HepG2 (cell line): Measurements from ENCODE around the gene RGS19. TPM values are rescaled to one million over a fixed set of nuclear protein-coding genes. Genes with fewer than 3 reads are reported as not detected.
A peak's percentile ranks its signal among the peaks of the same experiment; 100 is the strongest.

ENCODE experiments used
- ELF3 ChIP-seq: IDR thresholded peaks from 2 replicates; pipeline ENCODE4 v1.6.1; 2016; ENCODE audit warnings: missing genetic modification reagents, missing compliant biosample characterization
- FOSL2 ChIP-seq: sonication (generic); formaldehyde crosslinking; IDR thresholded peaks from 2 replicates; pipeline ENCODE4 v1.4.0; 2020; ENCODE audit warnings: missing genetic modification reagents
- MED8 ChIP-seq: sonication (generic); formaldehyde crosslinking; IDR thresholded peaks from 2 replicates; pipeline ENCODE4 v1.8.1; 2023; ENCODE audit warnings: mild to moderate bottlenecking, missing genetic modification reagents; ENCODE audit not compliant: insufficient replicate concordance
- NFAT5 ChIP-seq: sonication (generic); formaldehyde crosslinking; IDR thresholded peaks from 2 replicates; pipeline ENCODE4 v1.4.0; 2020; ENCODE audit warnings: missing genetic modification reagents
- NR2C2 ChIP-seq: sonication (generic); formaldehyde crosslinking; IDR thresholded peaks from 2 replicates; pipeline ENCODE4 v1.4.0; 2020; ENCODE audit warnings: missing genetic modification reagents, mild to moderate bottlenecking, moderate library complexity, borderline replicate concordance
- NR2F1 ChIP-seq, 2 experiments: fragments of 450-650 bp in 1 of 2; formaldehyde crosslinking in 1 of 2; IDR thresholded peaks; 2 replicates each; pipeline versions ENCODE4 v1.5.0 to v1.6.1; 2016 to 2020; ENCODE audit warnings: mild to moderate bottlenecking in 1 of 2, missing compliant biosample characterization in 1 of 2, missing genetic modification reagents in 1 of 2, moderate library complexity in 1 of 2
- NR2F6 ChIP-seq, 2 experiments: IDR thresholded peaks; 2 replicates each; pipeline ENCODE4 v1.6.1; 2016; ENCODE audit warnings: antibody characterized with exemption in 1 of 2, mild to moderate bottlenecking in 1 of 2
- PAF1 ChIP-seq: IDR thresholded peaks from 2 replicates; pipeline ENCODE4 v1.6.1; 2016; ENCODE audit warnings: missing genetic modification reagents, missing compliant biosample characterization
- RFX3 ChIP-seq: IDR thresholded peaks from 2 replicates; pipeline ENCODE4 v1.6.1; 2016; ENCODE audit warnings: missing biosample characterization, missing genetic modification reagents
- SNAI1 ChIP-seq: sonication (generic); formaldehyde crosslinking; IDR thresholded peaks from 2 replicates; pipeline ENCODE4 v1.5.0; 2020; ENCODE audit warnings: mild to moderate bottlenecking, missing genetic modification reagents, borderline replicate concordance
- TARDBP ChIP-seq: sonication (generic); formaldehyde crosslinking; IDR thresholded peaks from 2 replicates; pipeline ENCODE4 v1.8.0; 2022; ENCODE audit warnings: mild to moderate bottlenecking, missing genetic modification reagents
- YEATS4 ChIP-seq: sonication (generic); formaldehyde crosslinking; IDR thresholded peaks from 2 replicates; pipeline ENCODE4 v1.4.0; 2020; ENCODE audit warnings: missing genetic modification reagents, borderline replicate concordance
- ZBTB44 ChIP-seq: sonication (generic); formaldehyde crosslinking; IDR thresholded peaks from 2 replicates; pipeline ENCODE4 v1.4.0; 2020; ENCODE audit warnings: missing genetic modification reagents
- ZFP36L1 ChIP-seq: sonication (generic); formaldehyde crosslinking; IDR thresholded peaks from 2 replicates; pipeline ENCODE4 v1.8.0; 2022; ENCODE audit warnings: mild to moderate bottlenecking, missing genetic modification reagents, moderate library complexity
- ZIK1 ChIP-seq: sonication (generic); formaldehyde crosslinking; IDR thresholded peaks from 2 replicates; pipeline ENCODE4 v1.5.0; 2020; ENCODE audit warnings: mild to moderate bottlenecking, low read depth, missing genetic modification reagents, borderline replicate concordance
- ZNF431 ChIP-seq: sonication (generic); formaldehyde crosslinking; IDR thresholded peaks from 2 replicates; pipeline ENCODE4 v1.9.0; 2022; ENCODE audit warnings: missing genetic modification reagents, low read depth, mild to moderate bottlenecking, borderline replicate concordance
- ZNF670 ChIP-seq: sonication (generic); formaldehyde crosslinking; IDR thresholded peaks from 2 replicates; pipeline ENCODE4 v1.8.0; 2022; ENCODE audit warnings: mild to moderate bottlenecking, missing genetic modification reagents, borderline replicate concordance
- ZNF674 ChIP-seq: sonication (generic); formaldehyde crosslinking; IDR thresholded peaks from 2 replicates; pipeline ENCODE4 v1.5.0; 2020; ENCODE audit warnings: low read depth, mild to moderate bottlenecking, missing genetic modification reagents
- polyA plus RNA-seq, 8 experiments: library from polyadenylated mRNA; depleted of rRNA in 3 of 8; stranded (reverse) in 7 of 8; unstranded in 1 of 8; fragments of >200 nt; fragmentation: Illumina TruSeq in 4 of 8; extraction: Trizol in 4 of 8; gene quantifications; 2 replicates each; pipeline versions ENCODE4 v1.2.1 to v1.2.3, GENCODE V29; 2011 to 2016; ENCODE audit warnings: low read depth in 4 of 8, missing spikeins in 1 of 8, mixed read lengths in 1 of 8; ENCODE audit not compliant: insufficient read depth in 1 of 8
- total RNA-seq, 5 experiments: library from RNA; depleted of rRNA; stranded (reverse); fragments of >200 nt; fragmentation: Illumina TruSeq; extraction: Trizol; gene quantifications; 2 replicates each; pipeline ENCODE4 v1.2.3, GENCODE V29; 2016; ENCODE audit warnings: low read depth in 1 of 5
- TF ChIP-seq, protein P1 (sequence below): sonication (generic); formaldehyde crosslinking; IDR thresholded peaks from 2 replicates; pipeline ENCODE4 v1.5.0; 2020; ENCODE audit warnings: mild to moderate bottlenecking, missing genetic modification reagents, borderline replicate concordance
- TF ChIP-seq, protein P2 (sequence below): IDR thresholded peaks from 2 replicates; pipeline ENCODE4 v1.6.1; 2016; ENCODE audit warnings: low read depth, control low read depth

Gene RGS19
- total and polyA plus RNA-seq, 2 of the 13 experiments (the other 11 are each of a cell fraction or from before 2014, with no cell fraction given) = 10.7 to 11.9 TPM

DNA sequence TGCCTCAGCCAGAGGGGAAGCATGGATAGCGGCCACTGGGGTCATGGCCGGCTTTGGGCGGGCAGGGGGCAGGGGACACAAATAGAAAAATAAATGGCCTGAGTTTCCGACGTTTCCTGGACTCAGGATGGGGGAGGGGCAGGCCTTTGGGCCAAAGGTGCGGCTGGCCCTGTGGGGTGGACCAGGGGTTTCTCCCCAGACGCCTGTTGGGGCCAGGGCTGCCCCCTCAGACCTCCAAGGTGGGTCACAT, 22.8 kb downstream of the RGS19 start (continued):
- TF ChIP-seq SNAI1 (CRISPR knock-in tag) (0 out of 2 replicates have a peak, but pooled peaks have one; percentile 16), NFAT5 (CRISPR knock-in tag) (no peak), RFX3 (CRISPR knock-in tag) (no peak), NR2F1 (CRISPR knock-in tag; IDR thresholded peaks at IDR 0.05) (peak; percentile 35 to 51; a peak in 2 of 4 replicates), ZIK1 (CRISPR knock-in tag) (no peak), ZNF431 (no peak), TARDBP (CRISPR knock-in tag) (peak; percentile 69; the same call in 1 of the 2 replicates), FOSL2 (CRISPR knock-in tag) (no peak), ELF3 (CRISPR knock-in tag) (peak; percentile 89), MED8 (CRISPR knock-in tag) (peak; percentile 18), NR2C2 (CRISPR knock-in tag) (peak; percentile 35; the same call in 1 of the 2 replicates), NR2F6 (IDR thresholded peaks at IDR 0.05) (peak; percentile 84), NR2F6 (CRISPR knock-in tag; IDR thresholded peaks at IDR 0.05) (peak; percentile 93), YEATS4 (CRISPR knock-in tag) (peak; percentile 35; the same call in 1 of the 2 replicates), ZNF670 (peak; percentile 57; the same call in 1 of the 2 replicates), ZFP36L1 (CRISPR knock-in tag) (no peak), PAF1 (CRISPR knock-in tag) (no peak), ZBTB44 (CRISPR knock-in tag) (no peak), ZNF674 (CRISPR knock-in tag) (no peak)
- TF ChIP-seq, protein P1, sequence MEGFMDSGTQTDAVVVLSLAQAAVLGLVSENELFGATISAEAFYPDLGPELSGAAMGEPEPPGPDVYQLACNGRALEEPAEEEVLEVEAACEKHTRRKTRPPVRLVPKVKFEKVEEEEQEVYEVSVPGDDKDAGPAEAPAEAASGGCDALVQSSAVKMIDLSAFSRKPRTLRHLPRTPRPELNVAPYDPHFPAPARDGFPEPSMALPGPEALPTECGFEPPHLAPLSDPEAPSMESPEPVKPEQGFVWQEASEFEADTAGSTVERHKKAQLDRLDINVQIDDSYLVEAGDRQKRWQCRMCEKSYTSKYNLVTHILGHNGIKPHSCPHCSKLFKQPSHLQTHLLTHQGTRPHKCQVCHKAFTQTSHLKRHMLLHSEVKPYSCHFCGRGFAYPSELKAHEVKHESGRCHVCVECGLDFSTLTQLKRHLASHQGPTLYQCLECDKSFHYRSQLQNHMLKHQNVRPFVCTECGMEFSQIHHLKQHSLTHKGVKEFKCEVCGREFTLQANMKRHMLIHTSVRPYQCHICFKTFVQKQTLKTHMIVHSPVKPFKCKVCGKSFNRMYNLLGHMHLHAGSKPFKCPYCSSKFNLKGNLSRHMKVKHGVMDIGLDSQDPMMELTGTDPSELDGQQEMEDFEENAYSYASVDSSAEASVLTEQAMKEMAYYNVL (CRISPR knock-in tag) = 0 out of 2 replicates have a peak, but pooled peaks have one; percentile 4
- TF ChIP-seq, protein P2, sequence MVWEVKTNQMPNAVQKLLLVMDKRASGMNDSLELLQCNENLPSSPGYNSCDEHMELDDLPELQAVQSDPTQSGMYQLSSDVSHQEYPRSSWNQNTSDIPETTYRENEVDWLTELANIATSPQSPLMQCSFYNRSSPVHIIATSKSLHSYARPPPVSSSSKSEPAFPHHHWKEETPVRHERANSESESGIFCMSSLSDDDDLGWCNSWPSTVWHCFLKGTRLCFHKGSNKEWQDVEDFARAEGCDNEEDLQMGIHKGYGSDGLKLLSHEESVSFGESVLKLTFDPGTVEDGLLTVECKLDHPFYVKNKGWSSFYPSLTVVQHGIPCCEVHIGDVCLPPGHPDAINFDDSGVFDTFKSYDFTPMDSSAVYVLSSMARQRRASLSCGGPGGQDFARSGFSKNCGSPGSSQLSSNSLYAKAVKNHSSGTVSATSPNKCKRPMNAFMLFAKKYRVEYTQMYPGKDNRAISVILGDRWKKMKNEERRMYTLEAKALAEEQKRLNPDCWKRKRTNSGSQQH = no peak
